ENCODE data around the gene CAMK1D. TPM values are rescaled to one million over a fixed set of nuclear protein-coding genes. Genes with fewer than 3 reads are reported as not detected.

CAMK1D gene
- total RNA-seq, 1 donor from 2014 or later, result 12.8 TPM

- Histone ChIP-seq H3K27me3 (no peaks in the 10 kb centered on the region), H3K9me3 (no peaks in the 10 kb centered on the region), H3K27ac (no peak overlapping the region), H3K4me1 (no peaks in the 10 kb centered on the region), H3K36me3 (no peaks in the 10 kb centered on the region), H3K4me3 (no peak overlapping the region)
- TF ChIP-seq POLR2AphosphoS5 (IDR thresholded peaks at IDR 0.05; ENCODE audit: insufficient read depth in 1 of 2, low read depth in 1 of 2) (no peak), CTCF (IDR thresholded peaks at IDR 0.05) (no peak), POLR2A (IDR thresholded peaks at IDR 0.05) (no peak)
- intact Hi-C loops (cut with DNase I), result no loop called here
- DNase-seq (ENCODE audit: extremely low spot score in 2 of 2), result no peak
These were observed 30.3 kb upstream of the CAMK1D start for GRCh38 chr10:12319076-12319475.

- Histone ChIP-seq H3K4me3 (no peak overlapping the region), H3K27me3 (no peaks in the 10 kb centered on the region), H3K9me3 (no peaks in the 10 kb centered on the region), H3K36me3 (no peaks in the 10 kb centered on the region), H3K27ac (no peak overlapping the region), H3K4me1 (no peaks in the 10 kb centered on the region)
- TF ChIP-seq POLR2AphosphoS5 (IDR thresholded peaks at IDR 0.05; ENCODE audit: insufficient read depth in 1 of 2, low read depth in 1 of 2), result no peak
- TF ChIP-seq POLR2A (IDR thresholded peaks at IDR 0.05), result no peak
- no peak for TF ChIP-seq CTCF (IDR thresholded peaks at IDR 0.05)
- intact Hi-C loops (cut with DNase I), result no loop called here
- no peak for DNase-seq (ENCODE audit: extremely low spot score in 2 of 2)
These were observed 28.5 kb upstream of the CAMK1D start for GRCh38 chr10:12320892-12321291.

GRCh38 chr10:12321641-12322040 lies 27.7 kb upstream of the CAMK1D start:
- no peak for TF ChIP-seq POLR2A (IDR thresholded peaks at IDR 0.05)
- TF ChIP-seq POLR2AphosphoS5 (IDR thresholded peaks at IDR 0.05; ENCODE audit: insufficient read depth in 1 of 2, low read depth in 1 of 2), result peak in 1 of 2 donors; percentile 26
- no peaks in the 10 kb centered on the region for H3K4me1 ChIP-seq
- no peaks in the 10 kb centered on the region for H3K9me3 ChIP-seq
- intact Hi-C loops (cut with DNase I), result no loop called here
- H3K4me3 ChIP-seq, result no peak overlapping the region
- no peaks in the 10 kb centered on the region for H3K36me3 ChIP-seq
- no peaks in the 10 kb centered on the region for H3K27me3 ChIP-seq
- DNase-seq (ENCODE audit: extremely low spot score in 2 of 2), result no peak
- no peak overlapping the region for H3K27ac ChIP-seq

GRCh38 chr10:12322583-12323131 lies 26.7 kb upstream of the CAMK1D start:
- no peaks in the 10 kb centered on the region for H3K36me3 ChIP-seq
- TF ChIP-seq POLR2AphosphoS5 (IDR thresholded peaks at IDR 0.05; ENCODE audit: insufficient read depth in 1 of 2, low read depth in 1 of 2), result no peak
- H3K27me3 ChIP-seq, result no peaks in the 10 kb centered on the region
- intact Hi-C loops (cut with DNase I), result no loop called here
- H3K27ac ChIP-seq, result no peak overlapping the region
- H3K4me1 ChIP-seq, result no peaks in the 10 kb centered on the region
- no peak overlapping the region for H3K4me3 ChIP-seq
- no peaks in the 10 kb centered on the region for H3K9me3 ChIP-seq
- no peak for DNase-seq (ENCODE audit: extremely low spot score in 2 of 2)

- intact Hi-C loops (cut with DNase I), result no loop called here
- Histone ChIP-seq H3K9me3 (no peaks in the 10 kb centered on the region), H3K27ac (no peak overlapping the region), H3K4me3 (no peak overlapping the region), H3K36me3 (no peaks in the 10 kb centered on the region), H3K4me1 (no peaks in the 10 kb centered on the region), H3K27me3 (no peaks in the 10 kb centered on the region)
- no peak for DNase-seq (ENCODE audit: extremely low spot score in 2 of 2)
- no peak for TF ChIP-seq POLR2AphosphoS5 (IDR thresholded peaks at IDR 0.05; ENCODE audit: insufficient read depth in 1 of 2, low read depth in 1 of 2)
- TF ChIP-seq POLR2A (IDR thresholded peaks at IDR 0.05), result no peak
- no peak for TF ChIP-seq CTCF (IDR thresholded peaks at IDR 0.05)
These were observed 24.8 kb upstream of the CAMK1D start for GRCh38 chr10:12324530-12324929.

GRCh38 chr10:12327074-12327473 lies 22.3 kb upstream of the CAMK1D start:
- H3K27ac ChIP-seq, result no peak overlapping the region
- intact Hi-C loops (cut with DNase I), result no loop called here

More at GRCh38 chr10:12327074-12327473, 22.3 kb upstream of the CAMK1D start:
- H3K27me3 ChIP-seq, result no peaks in the 10 kb centered on the region
- no peak for DNase-seq (ENCODE audit: extremely low spot score in 2 of 2)
- H3K4me1 ChIP-seq, result no peaks in the 10 kb centered on the region
- TF ChIP-seq POLR2AphosphoS5 (IDR thresholded peaks at IDR 0.05; ENCODE audit: insufficient read depth in 1 of 2, low read depth in 1 of 2), result no peak
- no peak for TF ChIP-seq POLR2A (IDR thresholded peaks at IDR 0.05)
- no peak for TF ChIP-seq CTCF (IDR thresholded peaks at IDR 0.05)
- H3K4me3 ChIP-seq, result no peak overlapping the region
- H3K9me3 ChIP-seq, result no peaks in the 10 kb centered on the region
- H3K36me3 ChIP-seq, result no peaks in the 10 kb centered on the region
